Measurements from ENCODE around the gene GARS1.

GRCh38 chr7:30649717-30650420 lies 55.2 kb downstream of the GARS1 start:
- TF ChIP-seq CTCF (IDR thresholded peaks at IDR 0.05 in 8 of 11, conservative IDR thresholded peaks at IDR 0.05 in 3 of 11) (no peak), POLR2AphosphoS5 (IDR thresholded peaks at IDR 0.05) (no peak)
